ENCODE measurements around the gene ZNF609.
"Not testable (repeated sequence)": the region's sequence is repeated elsewhere in the genome, so short reads cannot be mapped to it uniquely, and the experiment has no call there.

ZNF609 gene

DNA sequence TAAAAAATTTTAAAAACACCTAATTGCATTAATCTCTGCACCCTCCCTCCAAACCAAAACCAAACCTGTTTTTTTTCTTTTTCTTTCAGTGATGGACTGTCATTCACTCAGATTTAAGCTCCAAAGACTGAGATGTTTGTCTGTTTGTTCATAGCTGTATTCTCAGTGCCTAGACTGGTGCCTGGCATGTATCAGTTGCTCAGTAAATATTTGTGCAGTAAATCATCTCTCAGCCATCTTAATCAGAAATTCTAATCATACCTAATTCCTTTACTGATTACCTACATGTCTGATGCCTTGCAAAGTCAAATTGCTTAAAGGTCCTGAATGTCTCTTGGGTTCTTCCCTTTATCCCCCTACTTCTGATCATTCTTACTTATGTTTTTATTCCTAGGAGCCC, 138.8 kb downstream of the ZNF609 start:
- H3K4me1 ChIP-seq (ENCODE audit: control insufficient read depth, insufficient read depth, low read length), result peaks cover 3% of the 10 kb centered on the region
- H3K27me3 ChIP-seq (ENCODE audit: control insufficient read depth, insufficient read depth, low read length), result no peaks in the 10 kb centered on the region
- H3K4me3 ChIP-seq (ENCODE audit: low read depth, low read length), result no peak overlapping the region
- no peaks in the 10 kb centered on the region for H3K36me3 ChIP-seq (ENCODE audit: control insufficient read depth, insufficient read depth, low read length)
- no peaks in the 10 kb centered on the region for H3K9me3 ChIP-seq (ENCODE audit: control insufficient read depth, insufficient read depth, low read length)
- H3K9ac ChIP-seq (ENCODE audit: low read depth, low read length), result no peak overlapping the region

DNA sequence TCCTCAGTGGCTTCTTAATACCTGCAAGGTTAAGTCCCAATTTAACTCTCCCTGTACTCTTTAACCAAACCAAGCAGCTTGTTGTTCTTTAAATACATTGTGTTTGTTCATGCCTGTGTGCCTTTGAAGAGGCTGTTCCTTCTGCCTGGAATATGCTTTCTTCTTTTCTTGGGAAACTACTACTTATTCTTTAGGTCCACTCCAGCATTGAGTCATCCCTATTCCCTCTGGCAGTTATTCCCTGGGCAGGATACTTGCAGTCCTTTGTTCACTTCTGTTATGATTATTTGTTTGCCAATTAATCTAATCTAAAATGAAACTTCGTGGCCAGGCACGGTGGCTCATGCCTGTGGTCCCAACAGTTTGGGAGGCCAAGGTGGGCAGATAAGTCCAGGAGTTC, 139.3 kb downstream of the ZNF609 start:
- H3K9me3 ChIP-seq (ENCODE audit: control insufficient read depth, insufficient read depth, low read length), result no peaks in the 10 kb centered on the region
- H3K36me3 ChIP-seq (ENCODE audit: control insufficient read depth, insufficient read depth, low read length), result no peaks in the 10 kb centered on the region
- no peak overlapping the region for H3K9ac ChIP-seq (ENCODE audit: low read depth, low read length)
- no peaks in the 10 kb centered on the region for H3K27me3 ChIP-seq (ENCODE audit: control insufficient read depth, insufficient read depth, low read length)
- no peak overlapping the region for H3K4me3 ChIP-seq (ENCODE audit: low read depth, low read length)
- H3K4me1 ChIP-seq (ENCODE audit: control insufficient read depth, insufficient read depth, low read length), result peaks cover 3% of the 10 kb centered on the region

- Histone ChIP-seq H3K9me3 (ENCODE audit: control insufficient read depth, insufficient read depth, low read length) (no peaks in the 10 kb centered on the region), H3K9ac (ENCODE audit: low read depth, low read length) (no peak overlapping the region), H3K36me3 (ENCODE audit: control insufficient read depth, insufficient read depth, low read length) (no peaks in the 10 kb centered on the region), H3K27me3 (ENCODE audit: control insufficient read depth, insufficient read depth, low read length) (no peaks in the 10 kb centered on the region), H3K4me3 (ENCODE audit: low read depth, low read length) (no peak overlapping the region), H3K4me1 (ENCODE audit: control insufficient read depth, insufficient read depth, low read length) (peaks cover 3% of the 10 kb centered on the region)
Measured at GRCh38 chr15:64600794-64601193, 140.4 kb downstream of the ZNF609 start.

DNA sequence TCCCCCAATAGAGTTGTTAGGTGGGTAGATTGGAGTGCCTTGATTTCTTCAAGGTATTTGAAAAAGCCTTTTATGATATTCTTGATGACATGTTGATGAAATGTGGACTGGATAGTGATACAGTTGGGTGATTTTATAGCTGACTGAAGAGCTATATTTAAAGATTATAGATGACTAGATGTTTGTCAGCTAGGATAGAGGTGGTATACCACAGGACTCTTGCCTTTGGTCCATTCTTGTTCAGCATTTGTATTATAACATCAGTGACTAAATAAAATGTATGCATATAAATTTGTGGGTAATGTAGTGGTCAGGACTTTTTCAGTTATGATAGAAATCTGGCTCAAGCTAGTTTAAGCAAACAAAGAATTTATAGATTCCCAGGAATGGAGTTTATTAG, 143.9 kb downstream of the ZNF609 start:
- H3K27me3 ChIP-seq (ENCODE audit: control insufficient read depth, insufficient read depth, low read length), result no peaks in the 10 kb centered on the region
- H3K36me3 ChIP-seq (ENCODE audit: control insufficient read depth, insufficient read depth, low read length), result no peaks in the 10 kb centered on the region
- H3K4me1 ChIP-seq (ENCODE audit: control insufficient read depth, insufficient read depth, low read length), result no peaks in the 10 kb centered on the region
- H3K4me3 ChIP-seq (ENCODE audit: low read depth, low read length), result no peak overlapping the region
- H3K9ac ChIP-seq (ENCODE audit: low read depth, low read length), result no peak overlapping the region
- H3K9me3 ChIP-seq (ENCODE audit: control insufficient read depth, insufficient read depth, low read length), result no peaks in the 10 kb centered on the region

DNA sequence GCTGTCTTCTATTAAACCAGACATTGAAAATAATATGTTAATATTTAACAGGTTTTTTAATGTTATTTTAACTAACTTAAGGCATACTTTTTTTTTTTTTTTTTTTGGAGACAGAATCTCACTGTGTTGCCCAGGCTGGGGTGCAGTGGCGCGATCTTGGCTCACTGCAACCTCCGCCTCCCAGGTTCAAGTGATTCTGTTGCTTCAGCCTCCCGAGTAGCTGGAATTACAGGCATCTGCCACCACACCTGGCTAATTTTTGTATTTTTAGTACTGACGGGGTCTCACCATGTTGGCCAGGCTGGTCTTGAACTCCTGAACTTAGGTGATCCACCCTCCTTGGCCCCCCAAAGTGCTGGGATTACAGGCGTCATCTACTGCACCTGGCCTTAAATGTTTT, 147.0 kb downstream of the ZNF609 start:
- H3K4me1 ChIP-seq (ENCODE audit: control insufficient read depth, insufficient read depth, low read length); H3K27me3 ChIP-seq (ENCODE audit: control insufficient read depth, insufficient read depth, low read length); H3K4me3 ChIP-seq (ENCODE audit: low read depth, low read length); H3K36me3 ChIP-seq (ENCODE audit: control insufficient read depth, insufficient read depth, low read length); H3K9ac ChIP-seq (ENCODE audit: low read depth, low read length); H3K9me3 ChIP-seq (ENCODE audit: control insufficient read depth, insufficient read depth, low read length): not testable (repeated sequence)

DNA sequence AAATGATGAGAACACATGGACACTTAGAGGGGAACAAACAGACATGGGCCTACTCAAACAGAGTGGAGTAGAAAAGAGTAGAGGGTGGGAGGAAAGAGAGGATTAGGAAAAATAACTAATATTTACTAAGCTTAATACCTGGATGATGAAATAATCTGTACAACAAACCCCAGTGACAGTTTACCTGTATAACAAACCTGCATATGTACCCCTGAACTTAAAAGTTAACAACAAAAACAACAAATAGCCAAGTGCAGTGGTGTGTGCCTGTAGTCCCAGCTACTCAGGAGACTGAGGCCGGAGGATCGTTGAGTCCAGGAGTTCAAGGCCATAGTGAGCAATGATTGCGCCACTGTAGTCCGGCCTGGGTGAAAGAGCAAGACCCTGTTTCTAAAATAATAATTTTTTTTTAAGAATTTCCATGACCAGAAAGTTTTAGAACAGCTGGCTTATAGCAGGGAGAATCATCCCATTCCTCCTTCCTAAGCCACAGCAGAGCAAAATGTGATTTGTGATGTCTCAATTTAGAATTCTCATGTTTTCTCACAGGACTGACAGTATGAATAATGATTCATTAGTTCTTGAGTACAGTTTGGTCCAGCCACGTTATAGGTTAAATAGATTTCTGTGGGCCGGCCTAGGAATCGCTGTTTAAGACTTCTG, 150.0 kb downstream of the ZNF609 start:
- no peak overlapping the region for H3K4me3 ChIP-seq (ENCODE audit: low read depth, low read length)
- no peaks in the 10 kb centered on the region for H3K36me3 ChIP-seq (ENCODE audit: control insufficient read depth, insufficient read depth, low read length)
- H3K9ac ChIP-seq (ENCODE audit: low read depth, low read length), result no peak overlapping the region
- no peaks in the 10 kb centered on the region for H3K27me3 ChIP-seq (ENCODE audit: control insufficient read depth, insufficient read depth, low read length)
- peaks cover 2% of the 10 kb centered on the region for H3K4me1 ChIP-seq (ENCODE audit: control insufficient read depth, insufficient read depth, low read length)
- H3K9me3 ChIP-seq (ENCODE audit: control insufficient read depth, insufficient read depth, low read length), result no peaks in the 10 kb centered on the region

- no peaks in the 10 kb centered on the region for H3K36me3 ChIP-seq (ENCODE audit: control insufficient read depth, insufficient read depth, low read length)
- H3K4me1 ChIP-seq (ENCODE audit: control insufficient read depth, insufficient read depth, low read length), result peaks cover 2% of the 10 kb centered on the region
- H3K9ac ChIP-seq (ENCODE audit: low read depth, low read length), result no peak overlapping the region
- no peaks in the 10 kb centered on the region for H3K9me3 ChIP-seq (ENCODE audit: control insufficient read depth, insufficient read depth, low read length)
- H3K4me3 ChIP-seq (ENCODE audit: low read depth, low read length), result no peak overlapping the region
- H3K27me3 ChIP-seq (ENCODE audit: control insufficient read depth, insufficient read depth, low read length), result no peaks in the 10 kb centered on the region
Measured at GRCh38 chr15:64611085-64611725, 150.8 kb downstream of the ZNF609 start.

DNA sequence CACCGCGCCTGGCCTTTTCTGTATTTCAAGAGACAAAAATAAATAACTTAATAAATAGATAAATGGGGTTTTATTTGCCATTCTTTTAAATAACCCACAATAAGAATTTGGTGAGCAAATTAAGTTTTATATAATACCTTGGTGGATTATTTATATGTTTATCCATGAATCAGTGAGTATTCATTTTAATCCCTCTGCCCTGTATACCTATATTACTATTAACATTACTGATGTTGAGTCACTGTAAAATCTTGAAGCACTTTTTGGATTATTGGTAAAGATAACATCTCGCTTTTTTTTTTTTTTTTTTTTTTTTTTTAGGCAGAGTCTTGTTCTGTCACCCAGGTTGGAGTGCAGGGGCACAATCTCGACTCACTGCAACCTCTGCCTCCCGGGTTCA, 154.1 kb downstream of the ZNF609 start:
- H3K36me3 ChIP-seq (ENCODE audit: control insufficient read depth, insufficient read depth, low read length), result no peaks in the 10 kb centered on the region
- H3K9me3 ChIP-seq (ENCODE audit: control insufficient read depth, insufficient read depth, low read length), result no peaks in the 10 kb centered on the region
- H3K27me3 ChIP-seq (ENCODE audit: control insufficient read depth, insufficient read depth, low read length), result no peaks in the 10 kb centered on the region
- no peak overlapping the region for H3K9ac ChIP-seq (ENCODE audit: low read depth, low read length)
- H3K4me1 ChIP-seq (ENCODE audit: control insufficient read depth, insufficient read depth, low read length), result peaks cover 11% of the 10 kb centered on the region
- H3K4me3 ChIP-seq (ENCODE audit: low read depth, low read length), result no peak overlapping the region

GRCh38 chr15:64617727-64618126, 157.3 kb downstream of the ZNF609 start:
- peaks cover under 1% of the 10 kb centered on the region for H3K36me3 ChIP-seq (ENCODE audit: control insufficient read depth, insufficient read depth, low read length)
- H3K9ac ChIP-seq (ENCODE audit: low read depth, low read length), result no peak overlapping the region
- H3K27me3 ChIP-seq (ENCODE audit: control insufficient read depth, insufficient read depth, low read length), result no peaks in the 10 kb centered on the region
- no peak overlapping the region for H3K4me3 ChIP-seq (ENCODE audit: low read depth, low read length)
- peaks cover 12% of the 10 kb centered on the region for H3K4me1 ChIP-seq (ENCODE audit: control insufficient read depth, insufficient read depth, low read length)
- no peaks in the 10 kb centered on the region for H3K9me3 ChIP-seq (ENCODE audit: control insufficient read depth, insufficient read depth, low read length)

DNA sequence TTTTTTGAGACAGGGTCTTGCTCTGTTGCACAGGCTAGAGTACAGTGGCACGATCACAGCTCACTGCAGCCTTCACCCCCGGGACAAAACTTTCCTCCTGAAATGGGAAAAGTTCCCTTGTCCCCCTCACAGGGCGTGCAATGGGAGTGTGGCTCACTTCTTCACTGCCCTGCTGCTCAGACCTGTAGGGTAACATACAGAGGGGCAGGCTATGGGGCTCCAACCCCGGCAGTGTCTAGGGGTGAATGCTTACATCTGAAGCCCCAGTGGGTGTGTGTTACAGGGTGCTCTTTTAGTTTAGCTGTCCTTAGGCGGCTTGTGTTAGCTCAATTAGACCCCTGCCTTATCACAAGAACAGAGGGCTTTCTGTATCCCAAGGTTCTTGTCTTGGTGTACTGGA, 157.8 kb downstream of the ZNF609 start:
- Histone ChIP-seq H3K4me1 (ENCODE audit: control insufficient read depth, insufficient read depth, low read length) (peaks cover 12% of the 10 kb centered on the region), H3K9me3 (ENCODE audit: control insufficient read depth, insufficient read depth, low read length) (no peaks in the 10 kb centered on the region), H3K9ac (ENCODE audit: low read depth, low read length) (no peak overlapping the region), H3K36me3 (ENCODE audit: control insufficient read depth, insufficient read depth, low read length) (peaks cover 5% of the 10 kb centered on the region), H3K4me3 (ENCODE audit: low read depth, low read length) (no peak overlapping the region), H3K27me3 (ENCODE audit: control insufficient read depth, insufficient read depth, low read length) (no peaks in the 10 kb centered on the region)

DNA sequence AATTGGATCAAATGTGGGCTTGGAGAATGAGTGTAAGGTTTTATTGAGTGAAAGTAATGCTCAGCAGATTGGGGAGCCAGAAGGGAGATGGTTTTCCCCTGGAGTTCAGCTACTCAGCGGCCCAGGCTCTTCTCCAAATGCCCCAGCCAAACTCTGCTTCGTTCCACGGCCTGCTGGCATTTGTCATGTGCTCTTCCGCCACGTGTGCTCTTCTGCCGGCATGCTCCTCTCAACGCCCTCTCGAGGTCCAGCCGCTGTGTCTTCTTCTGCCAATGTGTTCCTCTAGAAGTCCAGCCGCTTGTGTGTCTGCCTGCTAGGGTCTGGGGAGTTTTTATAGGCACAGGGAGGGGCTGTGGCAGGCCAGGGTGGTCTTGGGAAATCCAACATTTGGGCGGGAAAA, 158.2 kb downstream of the ZNF609 start:
- H3K9ac ChIP-seq (ENCODE audit: low read depth, low read length), result no peak overlapping the region
- H3K36me3 ChIP-seq (ENCODE audit: control insufficient read depth, insufficient read depth, low read length), result peaks cover 5% of the 10 kb centered on the region
- H3K4me1 ChIP-seq (ENCODE audit: control insufficient read depth, insufficient read depth, low read length), result peaks cover 12% of the 10 kb centered on the region
- no peak overlapping the region for H3K4me3 ChIP-seq (ENCODE audit: low read depth, low read length)
- H3K27me3 ChIP-seq (ENCODE audit: control insufficient read depth, insufficient read depth, low read length), result no peaks in the 10 kb centered on the region
- H3K9me3 ChIP-seq (ENCODE audit: control insufficient read depth, insufficient read depth, low read length), result no peaks in the 10 kb centered on the region

Data from iPS-15b (cell line).